ENCODE measurements around the gene AFAP1. TPM values are rescaled to one million over a fixed set of nuclear protein-coding genes. Genes with fewer than 3 reads are reported as not detected.

Gene AFAP1
- total and polyA plus RNA-seq, 2 of the 4 experiments (the other 2 are of a cell fraction), result 48.2 to 80.9 TPM

GRCh38 chr4:7967063-7967440 lies 27.4 kb upstream of the AFAP1 start:
- H3K4me1 ChIP-seq (ENCODE audit: control insufficient read depth, insufficient read depth, low read length), result peaks cover 27% of the 10 kb centered on the region
- H3K36me3 ChIP-seq (ENCODE audit: control insufficient read depth, insufficient read depth, low read length), result no peaks in the 10 kb centered on the region
- H3K4me2 ChIP-seq (ENCODE audit: low read depth, low read length), result no peak overlapping the region
- peaks cover 14% of the 10 kb centered on the region for H3K9me1 ChIP-seq (ENCODE audit: insufficient read depth, low read length)
- H3K9ac ChIP-seq (ENCODE audit: low read depth, low read length), result no peak overlapping the region
- no peak overlapping the region for H2BK15ac ChIP-seq (ENCODE audit: low read depth, low read length)
- H2AK5ac ChIP-seq (ENCODE audit: low read depth, low read length), result peak overlapping the region; percentile 55; the same call in 1 of the 2 replicates
- H3K56ac ChIP-seq (ENCODE audit: extremely low read depth, insufficient read depth, low read length), result no peak overlapping the region
- no TSS peak for BruUV-seq (replicated peaks)
- peaks cover 4 to 9% of the 10 kb centered on the region in 2 experiments; a peak in 1 of 4 replicates for H3K79me1 ChIP-seq (ENCODE audit: low read depth in 1 of 2, low read length in 2 of 2)
- intact Hi-C loops (cut with micrococcal nuclease), result no loop called here
- H4K91ac ChIP-seq (ENCODE audit: insufficient read depth, low read depth, low read length), result no peak overlapping the region
- TF ChIP-seq BHLHE40 (IDR thresholded peaks at IDR 0.05; ENCODE audit: low read depth, low read length) (no peak), CHD1 (IDR thresholded peaks at IDR 0.05; ENCODE audit: low read depth, low read length) (no peak), RCOR1 (IDR thresholded peaks at IDR 0.05; ENCODE audit: insufficient replicate concordance, low read length) (no peak), RFX5 (IDR thresholded peaks at IDR 0.05; ENCODE audit: low read depth, low read length) (no peak), CTCF (conservative IDR thresholded peaks at IDR 0.05; ENCODE audit: low read depth, low read length) (no peak), CEBPB (IDR thresholded peaks at IDR 0.05; ENCODE audit: low read depth, low read length) (no peak), MXI1 (IDR thresholded peaks at IDR 0.05; ENCODE audit: borderline replicate concordance, low read depth, low read length) (no peak), FOS (IDR thresholded peaks at IDR 0.05; ENCODE audit: low read depth, low read length) (no peak), SMC3 (IDR thresholded peaks at IDR 0.05; ENCODE audit: low read depth, low read length) (no peak)
- ATAC-seq (ENCODE audit: low read depth) (no peak), DNase-seq (no peak)
- ChIA-PET POLR2A (ENCODE audit: unreplicated experiment) (no interaction called here), CTCF (no interaction called here)
- no peak overlapping the region for H4K5ac ChIP-seq (ENCODE audit: low read depth, low read length)
- H2BK120ac ChIP-seq (ENCODE audit: low read depth, low read length), result no peak overlapping the region
- no peak overlapping the region for H2BK20ac ChIP-seq (ENCODE audit: low read depth, low read length)
- H2AFZ ChIP-seq (replicated peaks; ENCODE audit: low read length, poor library complexity), result no peak overlapping the region
- H2BK5ac ChIP-seq (ENCODE audit: low read depth, low read length, poor library complexity, severe bottlenecking), result no peak overlapping the region
- 100% methylated on average over 5 of the region's 9 CpGs; no CpG with 5 or more reads in 1 of the 2 experiments for WGBS, 2 experiments (ENCODE audit: extremely low coverage in 2 of 2, insufficient read length in 1 of 2)
- no peaks in the 10 kb centered on the region for H4K20me1 ChIP-seq (ENCODE audit: insufficient read depth, low read length)
- in situ Hi-C loops (cut with MboI; ENCODE audit: low sequenced_read_pairs), result no loop called here
- no peaks in the 10 kb centered on the region for H3K9me3 ChIP-seq (ENCODE audit: control insufficient read depth, insufficient read depth, low read length)
- no peak overlapping the region for H3K18ac ChIP-seq (ENCODE audit: low read depth, low read length)
- H2AK9ac ChIP-seq (replicated peaks; ENCODE audit: low read depth, low read length, poor library complexity), result no peak overlapping the region
- no peak overlapping the region for H3K27ac ChIP-seq (ENCODE audit: insufficient read depth, low read length)
- no peak overlapping the region for H3K14ac ChIP-seq (replicated peaks; ENCODE audit: low read depth, low read length)
- dilution Hi-C loops (cut with HindIII; ENCODE audit: low sequenced_read_pairs, unreplicated experiment), result no loop called here
- no peak overlapping the region for H3K23ac ChIP-seq (ENCODE audit: low read depth, low read length)
- peaks cover 2% of the 10 kb centered on the region; the same call in 1 of the 2 replicates for H3K27me3 ChIP-seq (ENCODE audit: control insufficient read depth, insufficient read depth, low read length)
- no peak overlapping the region for H3K4me3 ChIP-seq (ENCODE audit: insufficient read depth, low read depth, low read length)
- H3K4ac ChIP-seq (ENCODE audit: low read depth, low read length), result no peak overlapping the region
- no peak overlapping the region for H4K8ac ChIP-seq (ENCODE audit: low read depth in 2 of 2, low read length in 2 of 2)

Data from IMR-90 (cell line).